Progenitor cell of endocrine pancreas (in vitro differentiated cells): ENCODE data around the gene MEOX1. TPM values are rescaled to one million over a fixed set of nuclear protein-coding genes. Genes with fewer than 3 reads are reported as not detected.
"Not testable (repeated sequence)": the region's sequence is repeated elsewhere in the genome, so short reads cannot be mapped to it uniquely, and the experiment has no call there.

Source experiments
- DNase-seq: peaks from one replicate; pipeline ENCODE4 v3.0.0; 2021; ENCODE audit warnings: low spot score; ENCODE audit not compliant: unreplicated experiment
- H3K27ac Mint-ChIP-seq: 2 replicates; pipeline ENCODE4 v1.8.0; 2021; ENCODE audit warnings: mild to moderate bottlenecking, moderate library complexity, mixed read lengths
- H3K27me3 Mint-ChIP-seq: 2 replicates; pipeline ENCODE4 v1.8.0; 2021; ENCODE audit warnings: mixed read lengths
- H3K36me3 Mint-ChIP-seq: 2 replicates; pipeline ENCODE4 v1.8.0; 2022; ENCODE audit warnings: mixed read lengths; ENCODE audit not compliant: insufficient read depth
- H3K4me1 Mint-ChIP-seq: 2 replicates; pipeline ENCODE4 v1.8.0; 2021; ENCODE audit warnings: low read depth, mixed read lengths
- H3K4me3 Mint-ChIP-seq: 2 replicates; pipeline ENCODE4 v1.8.0; 2021; ENCODE audit warnings: low read depth, mild to moderate bottlenecking, moderate library complexity, mixed read lengths
- H3K9me3 Mint-ChIP-seq: 2 replicates; pipeline ENCODE4 v1.8.0; 2021; ENCODE audit warnings: low read depth, mixed read lengths
- CTCF ChIP-seq: fragments of 200-600 bp; sonication (generic); IDR thresholded peaks from one replicate; pipeline ENCODE4 v1.5.0; 2021; ENCODE audit warnings: antibody characterized with exemption, mild to moderate bottlenecking; ENCODE audit not compliant: unreplicated experiment
- total RNA-seq: library from RNA; stranded (reverse); gene quantifications from 2 replicates; pipeline ENCODE4 v1.2.1, GENCODE V29; 2021

The MEOX1 gene
- total RNA-seq, 1 donor from 2014 or later, result 1.2 TPM

- no peak for TF ChIP-seq CTCF
- no peak for DNase-seq
- H3K9me3 Mint-ChIP-seq, result no peaks in the 10 kb centered on the region
- peak overlapping the region; percentile 67 for H3K27ac Mint-ChIP-seq
- H3K4me3 Mint-ChIP-seq, result no peak overlapping the region
- peaks cover 7% of the 10 kb centered on the region for H3K27me3 Mint-ChIP-seq
- H3K36me3 Mint-ChIP-seq, result no peaks in the 10 kb centered on the region
- H3K4me1 Mint-ChIP-seq, result peaks cover 11% of the 10 kb centered on the region
Measured at GRCh38 chr17:43690624-43691316, 29.0 kb upstream of the MEOX1 start.

GRCh38 chr17:43689814-43690213 lies 28.1 kb upstream of the MEOX1 start:
- no peaks in the 10 kb centered on the region for H3K9me3 Mint-ChIP-seq
- peaks cover 11% of the 10 kb centered on the region for H3K4me1 Mint-ChIP-seq
- H3K36me3 Mint-ChIP-seq, result no peaks in the 10 kb centered on the region
- no peak overlapping the region for H3K27ac Mint-ChIP-seq
- TF ChIP-seq CTCF, result no peak
- H3K4me3 Mint-ChIP-seq, result no peak overlapping the region
- no peak for DNase-seq
- peaks cover 7% of the 10 kb centered on the region for H3K27me3 Mint-ChIP-seq

- Mint-ChIP-seq H3K9me3 (no peaks in the 10 kb centered on the region), H3K4me1 (peaks cover 7% of the 10 kb centered on the region), H3K27me3 (peaks cover 7% of the 10 kb centered on the region), H3K4me3 (no peak overlapping the region), H3K27ac (no peak overlapping the region), H3K36me3 (no peaks in the 10 kb centered on the region)
- no peak for DNase-seq
- no peak for TF ChIP-seq CTCF
Measured at GRCh38 chr17:43689131-43689530, 27.4 kb upstream of the MEOX1 start.

- H3K36me3 Mint-ChIP-seq, H3K4me3 Mint-ChIP-seq, H3K27ac Mint-ChIP-seq, H3K9me3 Mint-ChIP-seq, DNase-seq, H3K27me3 Mint-ChIP-seq: not testable (repeated sequence)
- peaks cover 14% of the 10 kb centered on the region for H3K4me1 Mint-ChIP-seq
Measured at GRCh38 chr17:43686957-43687356, 25.2 kb upstream of the MEOX1 start.

- H3K4me1 Mint-ChIP-seq, result peaks cover 17% of the 10 kb centered on the region
- peak overlapping the region; percentile 30 for H3K27ac Mint-ChIP-seq
- H3K9me3 Mint-ChIP-seq, result no peaks in the 10 kb centered on the region
- no peak for TF ChIP-seq CTCF
- DNase-seq, result no peak
- no peaks in the 10 kb centered on the region for H3K36me3 Mint-ChIP-seq
- H3K4me3 Mint-ChIP-seq, result no peak overlapping the region
- H3K27me3 Mint-ChIP-seq, result peaks cover 7% of the 10 kb centered on the region
Measured at GRCh38 chr17:43683928-43684653, 22.4 kb upstream of the MEOX1 start.
